H1 (cell line): ENCODE measurements around the gene EFCAB8. TPM values are rescaled to one million over a fixed set of nuclear protein-coding genes. Genes with fewer than 3 reads are reported as not detected.

Source experiments
- BCL11A ChIP-seq, 2 experiments: IDR thresholded peaks; one replicate each; pipeline ENCODE4 v1.6.1; 2011; ENCODE audit warnings: low read depth in 2 of 2, low read length in 2 of 2, mild to moderate bottlenecking in 2 of 2
- CHD7 ChIP-seq: fragments of 300-600 bp; sonication (generic); IDR thresholded peaks from 2 replicates; pipeline ENCODE4 v1.7.1; 2012; ENCODE audit warnings: low read length, moderate library complexity, mild to moderate bottlenecking, inconsistent platforms; ENCODE audit not compliant: insufficient replicate concordance
- KDM5A ChIP-seq: fragments of 200-600 bp; IDR thresholded peaks from 2 replicates; pipeline ENCODE4 v1.7.1; 2012; ENCODE audit warnings: mild to moderate bottlenecking, low read length, inconsistent platforms, mixed read lengths
- RFX5 ChIP-seq: IDR thresholded peaks from 2 replicates; pipeline ENCODE4 v1.6.1; 2011; ENCODE audit warnings: low read depth, low read length, improper control_type of control experiment, borderline replicate concordance
- SIX5 ChIP-seq: IDR thresholded peaks from 2 replicates; pipeline ENCODE4 v1.6.1; 2011; ENCODE audit warnings: mild to moderate bottlenecking, low read depth, low read length
- SP2 ChIP-seq: IDR thresholded peaks from 2 replicates; pipeline ENCODE4 v1.6.1; 2012; ENCODE audit warnings: mild to moderate bottlenecking, low read length, inconsistent platforms
- polyA plus RNA-seq, 7 experiments: library from polyadenylated mRNA; depleted of rRNA in 3 of 7; stranded (reverse) in 5 of 7; unstranded in 2 of 7; fragments of >200 nt in 5 of 7; fragments of 200-250 nt in 2 of 7; gene quantifications; 1 replicate in 5 of 7; 2 replicates in 1 of 7; 4 replicates in 1 of 7; pipeline versions ENCODE4 v1.2.1 to v1.2.3, GENCODE V29; 2011 to 2013; ENCODE audit warnings: missing spikeins in 2 of 7, mixed read lengths in 2 of 7
- total RNA-seq: library from RNA; stranded (reverse); fragmentation: NEBNext Ultra II Directional; extraction: Animal tissue kit (Norgen Biotek cat#: 25700); gene quantifications from 2 replicates; pipeline ENCODE4 v1.2.1, GENCODE V29; 2021

Gene EFCAB8
- total and polyA plus RNA-seq, 2 of the 8 experiments (the other 6 are each of a cell fraction or from before 2014, with no cell fraction given), result 0.06 to 0.20 TPM

GRCh38 chr20:32987044-32987825 lies 128.5 kb downstream of the EFCAB8 start (continued):
- TF ChIP-seq CHD7, result no peak
- no peak for TF ChIP-seq KDM5A
- TF ChIP-seq SIX5, result no peak
- TF ChIP-seq BCL11A (IDR thresholded peaks at IDR 0.05; ENCODE audit: low read depth in 2 of 2, low read length in 2 of 2), result no peak
- no peak for TF ChIP-seq RFX5
- no peak for TF ChIP-seq SP2
